Fibroblast of pulmonary artery (primary cell): Measurements from ENCODE around the gene SLC36A1.

Experiments used
- DNase-seq: peaks from one replicate; pipeline ENCODE4 v3.0.0-alpha.2; 2010; ENCODE audit warnings: low read depth
- H3K4me3 ChIP-seq: replicated peaks from 2 replicates; pipeline ENCODE4 v1.5.1; 2011; ENCODE audit warnings: low read depth, mild to moderate bottlenecking, control low read depth, low read length, moderate library complexity
- CTCF ChIP-seq: IDR thresholded peaks from 2 replicates; pipeline ENCODE4 v1.5.1; 2011; ENCODE audit warnings: mild to moderate bottlenecking, control low read depth, low read length, inconsistent platforms; ENCODE audit errors: missing control alignments

The SLC36A1 gene

GRCh38 chr5:151447174-151448037 is at the start of gene SLC36A1:
SLC36A1 (plus strand) TSS chr5:151447603; CDS start chr5:151458793, 11,190 bp downstream.
- peak; percentile 90 for DNase-seq
- TF ChIP-seq CTCF = peak; percentile 98
- peak within 1 kb of the TSS; percentile 94 for H3K4me3 ChIP-seq

GRCh38 chr5:151405334-151406160 is 41.9 kb upstream of the SLC36A1 start:
- no peak for TF ChIP-seq CTCF
- no peak for DNase-seq
- H3K4me3 ChIP-seq = no peak overlapping the region

- peak; percentile 56 for TF ChIP-seq CTCF
- no peak overlapping the region for H3K4me3 ChIP-seq
- DNase-seq = peak; percentile 6
Measured at GRCh38 chr5:151406322-151406947, 41.0 kb upstream of the SLC36A1 start.

- DNase-seq = no peak
- TF ChIP-seq CTCF = no peak
- H3K4me3 ChIP-seq = no peak overlapping the region
Measured at GRCh38 chr5:151408591-151409230, 38.7 kb upstream of the SLC36A1 start.

GRCh38 chr5:151413800-151414199 is 33.6 kb upstream of the SLC36A1 start:
- H3K4me3 ChIP-seq = no peak overlapping the region
- no peak for DNase-seq
- no peak for TF ChIP-seq CTCF

- DNase-seq = no peak
- no peak overlapping the region for H3K4me3 ChIP-seq
- TF ChIP-seq CTCF = no peak
Measured at GRCh38 chr5:151414536-151414935, 32.9 kb upstream of the SLC36A1 start.
